ENCODE results near the gene MGAT3. TPM values are rescaled to one million over a fixed set of nuclear protein-coding genes. Genes with fewer than 3 reads are reported as not detected.

Gene MGAT3
- total and polyA plus RNA-seq, 2 of the 13 experiments (the other 11 are each of a cell fraction or from before 2014, with no cell fraction given), result 0.11 to 0.15 TPM

DNA sequence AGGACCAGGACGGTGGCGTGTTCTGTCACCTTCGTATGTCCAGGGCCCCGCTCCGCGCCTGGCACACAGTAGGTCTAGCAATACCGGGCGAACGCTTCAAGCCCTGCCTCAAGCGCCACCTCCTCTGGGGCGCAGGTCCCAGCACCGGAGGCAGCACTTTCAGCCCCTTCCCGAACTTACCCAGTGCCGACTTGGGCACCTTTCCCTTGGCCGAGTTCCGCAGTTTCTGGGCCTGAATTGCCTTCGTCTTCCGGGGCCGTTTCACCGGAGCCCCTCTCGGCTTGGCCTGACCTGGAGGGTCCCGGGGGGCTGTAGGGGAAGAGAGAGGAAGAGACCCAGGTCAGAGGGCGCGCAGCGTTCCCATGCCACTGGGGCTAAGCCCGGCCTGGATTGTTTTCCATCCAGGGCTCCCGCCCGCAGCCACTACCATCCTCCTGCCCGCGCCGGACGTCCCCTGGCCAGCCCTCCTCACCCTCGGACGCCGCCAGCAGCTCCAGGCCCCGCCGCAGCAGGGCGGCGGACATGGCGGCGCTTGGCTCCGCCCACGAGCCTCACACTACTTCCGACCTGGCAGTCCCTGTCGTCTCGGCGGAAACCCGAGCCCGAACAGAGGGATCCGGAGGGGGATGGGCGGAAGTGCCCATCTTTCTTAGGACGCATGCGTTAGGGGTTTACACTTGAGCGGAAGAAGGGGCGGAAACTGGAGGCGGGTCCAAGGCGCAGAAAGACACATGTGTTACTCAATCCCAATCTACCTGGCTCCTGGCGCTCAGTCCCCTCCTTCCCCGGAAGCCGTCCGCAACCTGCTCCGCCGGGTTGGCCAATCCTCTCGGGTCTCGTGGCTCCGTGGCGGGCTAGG is 75.6 kb downstream of the MGAT3 start, which contains the start of gene RPS19BP1 (continued):
- TF ChIP-seq AKNA (CRISPR knock-in tag; IDR thresholded peaks at IDR 0.05; ENCODE audit: borderline replicate concordance), result 0 out of 2 replicates have a peak, but pooled peaks have one; percentile 22
- TF ChIP-seq PLRG1 (conservative IDR thresholded peaks at IDR 0.05), result no peak
- peak; percentile 82 for TF ChIP-seq PHF20 (CRISPR knock-in tag; IDR thresholded peaks at IDR 0.05)
- TF ChIP-seq FOXA3 (CRISPR knock-in tag; IDR thresholded peaks at IDR 0.05), result peak; percentile 24; the same call in 1 of the 2 replicates
- TF ChIP-seq ZNF234 (CRISPR knock-in tag; conservative IDR thresholded peaks at IDR 0.05), result no peak
- no peak for TF ChIP-seq ZNF136 (CRISPR knock-in tag; IDR thresholded peaks at IDR 0.05; ENCODE audit: low read depth)
- TF ChIP-seq NFYC (CRISPR knock-in tag; IDR thresholded peaks at IDR 0.05), result peak; percentile 85
- TF ChIP-seq, protein P1, sequence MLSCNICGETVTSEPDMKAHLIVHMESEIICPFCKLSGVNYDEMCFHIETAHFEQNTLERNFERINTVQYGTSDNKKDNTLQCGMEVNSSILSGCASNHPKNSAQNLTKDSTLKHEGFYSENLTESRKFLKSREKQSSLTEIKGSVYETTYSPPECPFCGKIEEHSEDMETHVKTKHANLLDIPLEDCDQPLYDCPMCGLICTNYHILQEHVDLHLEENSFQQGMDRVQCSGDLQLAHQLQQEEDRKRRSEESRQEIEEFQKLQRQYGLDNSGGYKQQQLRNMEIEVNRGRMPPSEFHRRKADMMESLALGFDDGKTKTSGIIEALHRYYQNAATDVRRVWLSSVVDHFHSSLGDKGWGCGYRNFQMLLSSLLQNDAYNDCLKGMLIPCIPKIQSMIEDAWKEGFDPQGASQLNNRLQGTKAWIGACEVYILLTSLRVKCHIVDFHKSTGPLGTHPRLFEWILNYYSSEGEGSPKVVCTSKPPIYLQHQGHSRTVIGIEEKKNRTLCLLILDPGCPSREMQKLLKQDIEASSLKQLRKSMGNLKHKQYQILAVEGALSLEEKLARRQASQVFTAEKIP (CRISPR knock-in tag; IDR thresholded peaks at IDR 0.05; ENCODE audit: borderline replicate concordance), result peak; percentile 71; the same call in 1 of the 2 replicates
- TF ChIP-seq KLF13 (CRISPR knock-in tag; IDR thresholded peaks at IDR 0.05), result peak; percentile 82; the same call in 1 of the 2 replicates
- no peak for TF ChIP-seq MED8 (CRISPR knock-in tag; IDR thresholded peaks at IDR 0.05; ENCODE audit: insufficient replicate concordance)
- TF ChIP-seq ZNF34 (CRISPR knock-in tag; IDR thresholded peaks at IDR 0.05; ENCODE audit: borderline replicate concordance), result no peak
- 0 out of 2 replicates have a peak, but pooled peaks have one; percentile 73 for TF ChIP-seq NKX3-1 (CRISPR knock-in tag; IDR thresholded peaks at IDR 0.05)
- no peak for TF ChIP-seq XBP1 (CRISPR knock-in tag; IDR thresholded peaks at IDR 0.05)
- no peak for TF ChIP-seq MBD4 (IDR thresholded peaks at IDR 0.05; ENCODE audit: borderline replicate concordance, low read length)
- 0 out of 2 replicates have a peak, but pooled peaks have one; percentile 71 for TF ChIP-seq MXD3 (CRISPR knock-in tag; IDR thresholded peaks at IDR 0.05)
- peak; percentile 92 for TF ChIP-seq POLR2AphosphoS5 (IDR thresholded peaks at IDR 0.05; ENCODE audit: low read depth, low read length)
- peak; percentile 97 for TF ChIP-seq PHF8 (CRISPR knock-in tag; IDR thresholded peaks at IDR 0.05)
- TF ChIP-seq ZNF329 (CRISPR knock-in tag; IDR thresholded peaks at IDR 0.05; ENCODE audit: low read depth), result no peak
- 0 out of 2 replicates have a peak, but pooled peaks have one; percentile 66 for TF ChIP-seq ZNF253 (CRISPR knock-in tag; IDR thresholded peaks at IDR 0.05; ENCODE audit: borderline replicate concordance)
- TF ChIP-seq ZNF503 (CRISPR knock-in tag; IDR thresholded peaks at IDR 0.05), result 0 out of 2 replicates have a peak, but pooled peaks have one; percentile 45
- TF ChIP-seq ZNF160 (CRISPR knock-in tag; IDR thresholded peaks at IDR 0.05), result no peak; the same call in 1 of the 2 replicates
